ENCODE data around the gene LGALS9B.
"Not testable (repeated sequence)": the region's sequence is repeated elsewhere in the genome, so short reads cannot be mapped to it uniquely, and the experiment has no call there.

- not testable (repeated sequence) for TF ChIP-seq CTCF, POLR2AphosphoS5 (IDR thresholded peaks at IDR 0.05)
Measured at GRCh38 chr17:20427264-20427663, 40.1 kb downstream of the LGALS9B start.

All from prostate gland (tissue), 2 donors.